SK-N-SH treated with all-trans-retinoic acid at 6 μM for 48 hours (cell line): ENCODE measurements around the gene HEATR5B.
A peak's percentile ranks its signal among the peaks of the same experiment; 100 is the strongest.

Source experiments
- ATAC-seq: fragments of 200-7000 bp; cut with Tn5 transposase; 3 replicates; pipeline ENCODE4 v1.9.1; 2020; ENCODE audit warnings: mild to moderate bottlenecking, moderate library complexity
- ARNTL ChIP-seq: fragments of 450-650 bp; formaldehyde crosslinking; IDR thresholded peaks from 2 replicates; pipeline ENCODE4 v1.5.0; 2020; ENCODE audit warnings: low read depth, mild to moderate bottlenecking, moderate library complexity, borderline replicate concordance
- BACH2 ChIP-seq: fragments of 250-450 bp; sonication (Bioruptor Pico); IDR thresholded peaks from 2 replicates; pipeline ENCODE4 v1.9.0; 2021; ENCODE audit warnings: mild to moderate bottlenecking, borderline replicate concordance
- CSDC2 ChIP-seq: fragments of 250-450 bp; sonication (Bioruptor Pico); IDR thresholded peaks from 2 replicates; pipeline ENCODE4 v1.5.0; 2020; ENCODE audit warnings: mild to moderate bottlenecking, moderate library complexity
- ESRRG ChIP-seq: fragments of 250-450 bp; sonication (Bioruptor Pico); IDR thresholded peaks from 2 replicates; pipeline ENCODE4 v1.6.1; 2021; ENCODE audit warnings: mild to moderate bottlenecking
- GLIS3 ChIP-seq: fragments of 250-450 bp; sonication (Bioruptor Pico); IDR thresholded peaks from 2 replicates; pipeline ENCODE4 v1.5.0; 2020; ENCODE audit warnings: mild to moderate bottlenecking, moderate library complexity
- ISL1 ChIP-seq: fragments of 250-450 bp; sonication (Bioruptor Pico); IDR thresholded peaks from 2 replicates; pipeline ENCODE4 v2.1.2; 2022; ENCODE audit warnings: mild to moderate bottlenecking, moderate library complexity
- OSR1 ChIP-seq: fragments of 250-450 bp; sonication (Bioruptor Pico); IDR thresholded peaks from 2 replicates; pipeline ENCODE4 v1.8.0; 2022; ENCODE audit warnings: moderate library complexity, mild to moderate bottlenecking, inconsistent platforms
- POU6F1 ChIP-seq: fragments of 250-450 bp; sonication (Bioruptor Pico); IDR thresholded peaks from 2 replicates; pipeline ENCODE4 v1.8.0; 2021; ENCODE audit warnings: low read depth, mild to moderate bottlenecking, moderate library complexity, borderline replicate concordance
- PPARA ChIP-seq: fragments of 250-450 bp; sonication (Bioruptor Pico); IDR thresholded peaks from 2 replicates; pipeline ENCODE4 v1.5.0; 2020; ENCODE audit warnings: mild to moderate bottlenecking, borderline replicate concordance
- RARB ChIP-seq: fragments of 250-450 bp; sonication (Bioruptor Pico); IDR thresholded peaks from 2 replicates; pipeline ENCODE4 v1.8.0; 2021; ENCODE audit warnings: mild to moderate bottlenecking, moderate library complexity
- SNAI2 ChIP-seq: fragments of 250-450 bp; sonication (Bioruptor Pico); IDR thresholded peaks from 2 replicates; pipeline ENCODE4 v1.5.0; 2020; ENCODE audit warnings: mild to moderate bottlenecking, moderate library complexity
- TCF4 ChIP-seq: fragments of 250-450 bp; sonication (Bioruptor Pico); IDR thresholded peaks from 2 replicates; pipeline ENCODE4 v1.8.0; 2021; ENCODE audit warnings: mild to moderate bottlenecking, moderate library complexity, borderline replicate concordance
- TOX ChIP-seq: fragments of 250-450 bp; sonication (Bioruptor Pico); IDR thresholded peaks from 2 replicates; pipeline ENCODE4 v1.8.0; 2021; ENCODE audit warnings: mild to moderate bottlenecking, moderate library complexity, borderline replicate concordance
- ZC3H10 ChIP-seq: fragments of 250-450 bp; sonication (Bioruptor Pico); IDR thresholded peaks from 2 replicates; pipeline ENCODE4 v1.5.1; 2021; ENCODE audit warnings: mild to moderate bottlenecking, moderate library complexity
- ZFP3 ChIP-seq: fragments of 250-450 bp; sonication (Bioruptor Pico); IDR thresholded peaks from 2 replicates; pipeline ENCODE4 v1.5.0; 2020; ENCODE audit warnings: mild to moderate bottlenecking, moderate library complexity
- ZFP30 ChIP-seq: fragments of 450-650 bp; formaldehyde crosslinking; IDR thresholded peaks from 2 replicates; pipeline ENCODE4 v1.5.0; 2022; ENCODE audit warnings: mild to moderate bottlenecking, moderate library complexity
- ZNF565 ChIP-seq: fragments of 450-650 bp; formaldehyde crosslinking; conservative IDR thresholded peaks from 2 replicates; pipeline ENCODE4 v1.5.0; 2020; ENCODE audit warnings: low read depth, mild to moderate bottlenecking, moderate library complexity
- ZNF70 ChIP-seq: fragments of 450-650 bp; formaldehyde crosslinking; IDR thresholded peaks from 2 replicates; pipeline ENCODE4 v1.5.0; 2020; ENCODE audit warnings: mild to moderate bottlenecking, moderate library complexity
- ZNF8 ChIP-seq: fragments of 450-650 bp; formaldehyde crosslinking; IDR thresholded peaks from 2 replicates; pipeline ENCODE4 v1.5.0; 2020; ENCODE audit warnings: mild to moderate bottlenecking, moderate library complexity
- TF ChIP-seq, protein P1 (sequence below): fragments of 250-450 bp; sonication (Bioruptor Pico); IDR thresholded peaks from 2 replicates; pipeline ENCODE4 v1.5.1; 2020; ENCODE audit warnings: low read depth, mild to moderate bottlenecking, moderate library complexity
- TF ChIP-seq, protein P2 (sequence below): fragments of 250-450 bp; sonication (Bioruptor Pico); IDR thresholded peaks from 2 replicates; pipeline ENCODE4 v1.5.1; 2021; ENCODE audit warnings: mild to moderate bottlenecking, moderate library complexity
- TF ChIP-seq, protein P3 (sequence below): fragments of 250-450 bp; sonication (Bioruptor Pico); IDR thresholded peaks from 2 replicates; pipeline ENCODE4 v1.5.0; 2020; ENCODE audit warnings: mild to moderate bottlenecking, moderate library complexity
- TF ChIP-seq, protein P4 (sequence below): fragments of 250-450 bp; sonication (Bioruptor Pico); IDR thresholded peaks from 2 replicates; pipeline ENCODE4 v1.8.0; 2020; ENCODE audit warnings: mild to moderate bottlenecking, moderate library complexity, borderline replicate concordance

Gene HEATR5B

GRCh38 chr2:36952748-36953197, 131.4 kb downstream of the HEATR5B start:
- no peak for TF ChIP-seq BACH2 (CRISPR knock-in tag)
- TF ChIP-seq, protein P1, sequence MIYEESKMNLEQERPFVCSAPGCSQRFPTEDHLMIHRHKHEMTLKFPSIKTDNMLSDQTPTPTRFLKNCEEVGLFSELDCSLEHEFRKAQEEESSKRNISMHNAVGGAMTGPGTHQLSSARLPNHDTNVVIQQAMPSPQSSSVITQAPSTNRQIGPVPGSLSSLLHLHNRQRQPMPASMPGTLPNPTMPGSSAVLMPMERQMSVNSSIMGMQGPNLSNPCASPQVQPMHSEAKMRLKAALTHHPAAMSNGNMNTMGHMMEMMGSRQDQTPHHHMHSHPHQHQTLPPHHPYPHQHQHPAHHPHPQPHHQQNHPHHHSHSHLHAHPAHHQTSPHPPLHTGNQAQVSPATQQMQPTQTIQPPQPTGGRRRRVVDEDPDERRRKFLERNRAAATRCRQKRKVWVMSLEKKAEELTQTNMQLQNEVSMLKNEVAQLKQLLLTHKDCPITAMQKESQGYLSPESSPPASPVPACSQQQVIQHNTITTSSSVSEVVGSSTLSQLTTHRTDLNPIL (CRISPR knock-in tag) = no peak
- no peak for TF ChIP-seq ZC3H10 (CRISPR knock-in tag)
- TF ChIP-seq TOX (CRISPR knock-in tag) = no peak
- TF ChIP-seq OSR1 (CRISPR knock-in tag) = no peak
- TF ChIP-seq ZNF8 (CRISPR knock-in tag) = no peak
- TF ChIP-seq POU6F1 (CRISPR knock-in tag) = no peak
- TF ChIP-seq RARB (CRISPR knock-in tag) = no peak
- no peak for TF ChIP-seq ZNF70 (CRISPR knock-in tag)
- no peak for TF ChIP-seq ZFP3 (CRISPR knock-in tag)
- TF ChIP-seq ZNF565 (CRISPR knock-in tag) = no peak
- no peak for TF ChIP-seq SNAI2 (CRISPR knock-in tag)
- TF ChIP-seq, protein P2, sequence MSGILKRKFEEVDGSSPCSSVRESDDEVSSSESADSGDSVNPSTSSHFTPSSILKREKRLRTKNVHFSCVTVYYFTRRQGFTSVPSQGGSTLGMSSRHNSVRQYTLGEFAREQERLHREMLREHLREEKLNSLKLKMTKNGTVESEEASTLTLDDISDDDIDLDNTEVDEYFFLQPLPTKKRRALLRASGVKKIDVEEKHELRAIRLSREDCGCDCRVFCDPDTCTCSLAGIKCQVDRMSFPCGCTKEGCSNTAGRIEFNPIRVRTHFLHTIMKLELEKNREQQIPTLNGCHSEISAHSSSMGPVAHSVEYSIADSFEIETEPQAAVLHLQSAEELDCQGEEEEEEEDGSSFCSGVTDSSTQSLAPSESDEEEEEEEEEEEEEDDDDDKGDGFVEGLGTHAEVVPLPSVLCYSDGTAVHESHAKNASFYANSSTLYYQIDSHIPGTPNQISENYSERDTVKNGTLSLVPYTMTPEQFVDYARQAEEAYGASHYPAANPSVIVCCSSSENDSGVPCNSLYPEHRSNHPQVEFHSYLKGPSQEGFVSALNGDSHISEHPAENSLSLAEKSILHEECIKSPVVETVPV (CRISPR knock-in tag) = no peak
- TF ChIP-seq, protein P3, sequence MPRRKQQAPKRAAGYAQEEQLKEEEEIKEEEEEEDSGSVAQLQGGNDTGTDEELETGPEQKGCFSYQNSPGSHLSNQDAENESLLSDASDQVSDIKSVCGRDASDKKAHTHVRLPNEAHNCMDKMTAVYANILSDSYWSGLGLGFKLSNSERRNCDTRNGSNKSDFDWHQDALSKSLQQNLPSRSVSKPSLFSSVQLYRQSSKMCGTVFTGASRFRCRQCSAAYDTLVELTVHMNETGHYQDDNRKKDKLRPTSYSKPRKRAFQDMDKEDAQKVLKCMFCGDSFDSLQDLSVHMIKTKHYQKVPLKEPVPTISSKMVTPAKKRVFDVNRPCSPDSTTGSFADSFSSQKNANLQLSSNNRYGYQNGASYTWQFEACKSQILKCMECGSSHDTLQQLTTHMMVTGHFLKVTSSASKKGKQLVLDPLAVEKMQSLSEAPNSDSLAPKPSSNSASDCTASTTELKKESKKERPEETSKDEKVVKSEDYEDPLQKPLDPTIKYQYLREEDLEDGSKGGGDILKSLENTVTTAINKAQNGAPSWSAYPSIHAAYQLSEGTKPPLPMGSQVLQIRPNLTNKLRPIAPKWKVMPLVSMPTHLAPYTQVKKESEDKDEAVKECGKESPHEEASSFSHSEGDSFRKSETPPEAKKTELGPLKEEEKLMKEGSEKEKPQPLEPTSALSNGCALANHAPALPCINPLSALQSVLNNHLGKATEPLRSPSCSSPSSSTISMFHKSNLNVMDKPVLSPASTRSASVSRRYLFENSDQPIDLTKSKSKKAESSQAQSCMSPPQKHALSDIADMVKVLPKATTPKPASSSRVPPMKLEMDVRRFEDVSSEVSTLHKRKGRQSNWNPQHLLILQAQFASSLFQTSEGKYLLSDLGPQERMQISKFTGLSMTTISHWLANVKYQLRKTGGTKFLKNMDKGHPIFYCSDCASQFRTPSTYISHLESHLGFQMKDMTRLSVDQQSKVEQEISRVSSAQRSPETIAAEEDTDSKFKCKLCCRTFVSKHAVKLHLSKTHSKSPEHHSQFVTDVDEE (CRISPR knock-in tag) = no peak
- TF ChIP-seq ESRRG (CRISPR knock-in tag) = no peak
- TF ChIP-seq, protein P4, sequence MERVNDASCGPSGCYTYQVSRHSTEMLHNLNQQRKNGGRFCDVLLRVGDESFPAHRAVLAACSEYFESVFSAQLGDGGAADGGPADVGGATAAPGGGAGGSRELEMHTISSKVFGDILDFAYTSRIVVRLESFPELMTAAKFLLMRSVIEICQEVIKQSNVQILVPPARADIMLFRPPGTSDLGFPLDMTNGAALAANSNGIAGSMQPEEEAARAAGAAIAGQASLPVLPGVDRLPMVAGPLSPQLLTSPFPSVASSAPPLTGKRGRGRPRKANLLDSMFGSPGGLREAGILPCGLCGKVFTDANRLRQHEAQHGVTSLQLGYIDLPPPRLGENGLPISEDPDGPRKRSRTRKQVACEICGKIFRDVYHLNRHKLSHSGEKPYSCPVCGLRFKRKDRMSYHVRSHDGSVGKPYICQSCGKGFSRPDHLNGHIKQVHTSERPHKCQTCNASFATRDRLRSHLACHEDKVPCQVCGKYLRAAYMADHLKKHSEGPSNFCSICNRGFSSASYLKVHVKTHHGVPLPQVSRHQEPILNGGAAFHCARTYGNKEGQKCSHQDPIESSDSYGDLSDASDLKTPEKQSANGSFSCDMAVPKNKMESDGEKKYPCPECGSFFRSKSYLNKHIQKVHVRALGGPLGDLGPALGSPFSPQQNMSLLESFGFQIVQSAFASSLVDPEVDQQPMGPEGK (CRISPR knock-in tag) = no peak
- ATAC-seq = no peak

DNA sequence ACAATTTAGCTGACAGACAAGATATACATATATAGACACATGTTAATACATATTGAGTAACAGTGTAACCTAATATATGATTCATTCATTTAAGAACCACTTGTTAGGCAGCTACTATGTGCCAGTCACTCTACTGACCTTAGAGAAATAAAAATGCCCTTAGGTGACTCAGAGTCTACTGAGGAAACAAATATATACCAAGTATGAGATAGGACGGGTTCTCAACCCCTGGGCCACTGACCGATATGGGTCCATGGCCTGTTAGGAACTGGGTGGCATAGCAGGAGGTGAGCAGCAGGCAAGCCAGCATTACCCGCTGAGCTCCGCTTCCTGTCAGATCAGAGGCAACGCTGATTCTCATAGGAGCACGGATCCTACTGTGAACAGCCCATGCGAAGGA, 132.6 kb downstream of the HEATR5B start:
- peak; percentile 76 for ATAC-seq
- no peak for TF ChIP-seq SNAI2 (CRISPR knock-in tag)
- TF ChIP-seq TOX (CRISPR knock-in tag) = no peak
- TF ChIP-seq BACH2 (CRISPR knock-in tag) = no peak
- TF ChIP-seq TCF4 (CRISPR knock-in tag) = no peak
- no peak for TF ChIP-seq ZFP3 (CRISPR knock-in tag)
- TF ChIP-seq PPARA (CRISPR knock-in tag) = no peak
- TF ChIP-seq ISL1 (CRISPR knock-in tag) = no peak
- TF ChIP-seq, protein P3 (CRISPR knock-in tag) = no peak
- no peak for TF ChIP-seq CSDC2 (CRISPR knock-in tag)
- no peak for TF ChIP-seq ZNF8 (CRISPR knock-in tag)
- TF ChIP-seq, protein P4 (CRISPR knock-in tag) = no peak
- no peak for TF ChIP-seq GLIS3 (CRISPR knock-in tag)
- TF ChIP-seq, protein P2 (CRISPR knock-in tag) = no peak
- no peak for TF ChIP-seq ARNTL (CRISPR knock-in tag)
- no peak for TF ChIP-seq ZNF70 (CRISPR knock-in tag)
- no peak for TF ChIP-seq ZFP30 (CRISPR knock-in tag)
- TF ChIP-seq ZC3H10 (CRISPR knock-in tag) = no peak
